Osteocyte (in vitro differentiated cells): ENCODE results near the gene KCNN1. TPM values are rescaled to one million over a fixed set of nuclear protein-coding genes. Genes with fewer than 3 reads are reported as not detected.

Experiments used
- DNase-seq: peaks from one replicate; pipeline ENCODE4 v3.0.0; 2021; ENCODE audit warnings: mixed read lengths; ENCODE audit not compliant: unreplicated experiment; ENCODE audit errors: extremely low spot score
- H3K27ac Mint-ChIP-seq: one replicate; pipeline ENCODE4 v1.8.0; 2021; ENCODE audit warnings: mild to moderate bottlenecking, mixed read lengths; ENCODE audit not compliant: unreplicated experiment
- H3K27me3 Mint-ChIP-seq: one replicate; pipeline ENCODE4 v1.8.0; 2021; ENCODE audit warnings: mixed read lengths; ENCODE audit not compliant: unreplicated experiment
- H3K36me3 Mint-ChIP-seq: one replicate; pipeline ENCODE4 v1.8.0; 2021; ENCODE audit warnings: mixed read lengths; ENCODE audit not compliant: unreplicated experiment
- H3K4me1 Mint-ChIP-seq: one replicate; pipeline ENCODE4 v1.8.0; 2021; ENCODE audit warnings: mixed read lengths; ENCODE audit not compliant: unreplicated experiment
- H3K4me3 Mint-ChIP-seq: one replicate; pipeline ENCODE4 v1.8.0; 2021; ENCODE audit warnings: mild to moderate bottlenecking, moderate library complexity, mixed read lengths; ENCODE audit not compliant: unreplicated experiment
- H3K9me3 Mint-ChIP-seq: one replicate; pipeline ENCODE4 v1.8.0; 2021; ENCODE audit warnings: mixed read lengths; ENCODE audit not compliant: unreplicated experiment
- CTCF ChIP-seq: fragments of 200-600 bp; sonication (generic); IDR thresholded peaks from 2 replicates; pipeline ENCODE4 v1.5.0; 2021; ENCODE audit warnings: antibody characterized with exemption, mild to moderate bottlenecking, moderate library complexity
- total RNA-seq: library from RNA; stranded (reverse); gene quantifications from 2 replicates; pipeline ENCODE4 v1.2.1, GENCODE V29; 2021

KCNN1 gene
- total RNA-seq, 1 donor from 2014 or later = not detected

GRCh38 chr19:17969096-17969792 is 2.3 kb downstream of the KCNN1 start:
- H3K4me1 Mint-ChIP-seq = peaks cover 7% of the 10 kb centered on the region
- H3K4me3 Mint-ChIP-seq = no peak overlapping the region
- H3K9me3 Mint-ChIP-seq = no peaks in the 10 kb centered on the region
- H3K36me3 Mint-ChIP-seq = no peaks in the 10 kb centered on the region
- TF ChIP-seq CTCF = no peak
- H3K27ac Mint-ChIP-seq = no peak overlapping the region
- peaks cover 42% of the 10 kb centered on the region for H3K27me3 Mint-ChIP-seq
- DNase-seq = no peak

DNA sequence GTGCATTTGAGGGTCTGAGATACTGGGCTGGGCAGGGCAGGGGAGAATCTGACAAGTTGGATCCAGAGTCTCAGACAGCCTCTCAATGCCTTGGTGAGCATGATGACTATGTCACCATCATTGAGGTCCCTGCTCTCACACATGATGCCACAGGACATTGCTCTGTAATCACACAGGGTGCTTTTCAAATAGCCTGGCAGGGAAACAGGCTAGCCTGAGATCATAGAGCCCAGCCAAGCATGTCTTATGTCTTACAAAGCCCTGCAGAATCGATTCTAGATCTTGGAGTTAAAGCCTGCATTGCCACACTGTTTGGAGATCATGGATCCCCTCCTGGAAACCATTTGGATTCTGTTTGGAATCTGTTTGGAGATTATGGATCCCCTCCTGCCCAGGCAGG is 5.3 kb downstream of the KCNN1 start:
- no peak for DNase-seq
- H3K4me3 Mint-ChIP-seq = no peak overlapping the region
- H3K27me3 Mint-ChIP-seq = peaks cover 24% of the 10 kb centered on the region
- peaks cover 2% of the 10 kb centered on the region for H3K4me1 Mint-ChIP-seq
- H3K36me3 Mint-ChIP-seq = no peaks in the 10 kb centered on the region
- no peak for TF ChIP-seq CTCF
- H3K9me3 Mint-ChIP-seq = no peaks in the 10 kb centered on the region
- H3K27ac Mint-ChIP-seq = no peak overlapping the region

GRCh38 chr19:17973759-17974158 is 6.9 kb downstream of the KCNN1 start:
- no peaks in the 10 kb centered on the region for H3K9me3 Mint-ChIP-seq
- TF ChIP-seq CTCF = no peak
- no peaks in the 10 kb centered on the region for H3K36me3 Mint-ChIP-seq
- no peak overlapping the region for H3K4me3 Mint-ChIP-seq
- DNase-seq = no peak
- peaks cover 18% of the 10 kb centered on the region for H3K27me3 Mint-ChIP-seq
- H3K4me1 Mint-ChIP-seq = no peaks in the 10 kb centered on the region
- no peak overlapping the region for H3K27ac Mint-ChIP-seq

GRCh38 chr19:17974551-17974950 is 7.6 kb downstream of the KCNN1 start:
- H3K36me3 Mint-ChIP-seq = no peaks in the 10 kb centered on the region
- H3K27me3 Mint-ChIP-seq = peaks cover 18% of the 10 kb centered on the region

GRCh38 chr19:17975032-17975431 is 8.1 kb downstream of the KCNN1 start:
- H3K4me3 Mint-ChIP-seq = no peak overlapping the region
- no peak for DNase-seq
- H3K36me3 Mint-ChIP-seq = no peaks in the 10 kb centered on the region
- H3K4me1 Mint-ChIP-seq = no peaks in the 10 kb centered on the region
- H3K27ac Mint-ChIP-seq = no peak overlapping the region
- H3K27me3 Mint-ChIP-seq = peaks cover 18% of the 10 kb centered on the region
- no peaks in the 10 kb centered on the region for H3K9me3 Mint-ChIP-seq
- TF ChIP-seq CTCF = no peak

More at GRCh38 chr19:17974551-17974950, 7.6 kb downstream of the KCNN1 start:
- no peak overlapping the region for H3K4me3 Mint-ChIP-seq
- H3K9me3 Mint-ChIP-seq = no peaks in the 10 kb centered on the region
- no peak for DNase-seq
- no peak overlapping the region for H3K27ac Mint-ChIP-seq
- no peaks in the 10 kb centered on the region for H3K4me1 Mint-ChIP-seq
- no peak for TF ChIP-seq CTCF
